ENCODE data around the gene CYTH1. TPM values are rescaled to one million over a fixed set of nuclear protein-coding genes. Genes with fewer than 3 reads are reported as not detected.

Gene CYTH1
- total RNA-seq, 4 donors from 2014 or later = 42.1 to 86.7 (median 67.5) TPM

- Histone ChIP-seq H3K9me3 (no peaks in the 10 kb centered on the region), H3K27me3 (no peaks in the 10 kb centered on the region), H3K4me3 (peak overlapping the region in 3 of 4 donors; percentile 28 to 51 (median 29)), H3K27ac (peak overlapping the region; percentile 69 to 90 (median 88)), H3K4me1 (peaks cover 20 to 92% (median 38%) of the 10 kb centered on the region in 3 donors), H3K36me3 (no peaks in the 10 kb centered on the region)
- no peak for DNase-seq
- 7 to 26% methylated on average over 2 of the region's 2 CpGs for WGBS, 2 donors
- TF ChIP-seq POLR2A (IDR thresholded peaks at IDR 0.05) = no peak
- no peak for TF ChIP-seq CTCF (IDR thresholded peaks at IDR 0.05)
- intact Hi-C loops (cut with DNase I) = no loop called here
Measured at GRCh38 chr17:78774453-78774852, 7.6 kb downstream of the CYTH1 start.

GRCh38 chr17:78771758-78772382 is 10.2 kb downstream of the CYTH1 start:
- TF ChIP-seq CTCF (IDR thresholded peaks at IDR 0.05) = no peak
- TF ChIP-seq POLR2A (IDR thresholded peaks at IDR 0.05) = no peak
- peaks cover 39 to 92% (median 52%) of the 10 kb centered on the region in 3 donors for H3K4me1 ChIP-seq
- H3K4me3 ChIP-seq = peak overlapping the region in 1 of 4 donors; percentile 1
- 16 to 29% methylated on average over 6 of the region's 6 CpGs for WGBS, 2 donors
- no peaks in the 10 kb centered on the region for H3K9me3 ChIP-seq
- DNase-seq = no peak
- intact Hi-C loops (cut with DNase I) = no loop called here
- H3K36me3 ChIP-seq = no peaks in the 10 kb centered on the region
- H3K27ac ChIP-seq = peak overlapping the region; percentile 47 to 89 (median 68)
- no peaks in the 10 kb centered on the region for H3K27me3 ChIP-seq

- TF ChIP-seq CTCF (IDR thresholded peaks at IDR 0.05) (peak in 2 of 6 experiments; percentile 21 to 27), POLR2A (IDR thresholded peaks at IDR 0.05) (no peak)
- intact Hi-C loops (cut with DNase I) = no loop called here
- Histone ChIP-seq H3K9me3 (no peaks in the 10 kb centered on the region), H3K36me3 (no peaks in the 10 kb centered on the region), H3K4me3 (no peak overlapping the region), H3K27me3 (no peaks in the 10 kb centered on the region), H3K4me1 (peaks cover 38 to 92% (median 62%) of the 10 kb centered on the region in 3 donors), H3K27ac (peak overlapping the region in 1 of 4 donors; percentile 38)
- no peak for DNase-seq
- WGBS, 2 donors = 68 to 75% methylated on average over 6 to 7 of the region's 7 CpGs
Measured at GRCh38 chr17:78769196-78769773, 12.8 kb downstream of the CYTH1 start.

DNA sequence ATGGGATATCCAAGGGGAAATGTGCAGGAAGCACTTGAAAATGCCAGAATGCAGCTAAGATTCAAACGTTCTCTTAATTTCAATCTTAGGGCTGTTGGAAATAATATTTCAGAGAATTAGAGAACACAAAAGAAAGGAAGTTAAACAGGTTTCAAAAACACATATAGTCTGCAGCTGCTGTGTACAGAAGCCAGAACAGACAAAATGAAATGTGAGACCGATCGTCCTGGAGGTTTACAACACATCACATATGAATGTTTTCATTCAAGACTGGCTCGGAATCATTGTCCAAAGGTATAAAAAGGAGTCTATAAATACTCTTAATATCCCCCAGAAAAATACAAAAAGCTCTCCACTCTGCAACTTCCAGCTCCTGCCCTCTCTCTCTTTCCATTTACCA is 14.3 kb downstream of the CYTH1 start:
- intact Hi-C loops (cut with DNase I) = no loop called here
- H3K36me3 ChIP-seq = no peaks in the 10 kb centered on the region
- H3K4me3 ChIP-seq = no peak overlapping the region
- 29 to 46% methylated on average over 4 of the region's 4 CpGs for WGBS, 2 donors
- TF ChIP-seq POLR2A (IDR thresholded peaks at IDR 0.05) (no peak), CTCF (IDR thresholded peaks at IDR 0.05) (no peak)
- no peaks in the 10 kb centered on the region for H3K27me3 ChIP-seq
- H3K27ac ChIP-seq = peak overlapping the region in 2 of 4 donors; percentile 62 to 72
- peaks cover 40 to 88% (median 50%) of the 10 kb centered on the region in 3 donors for H3K4me1 ChIP-seq
- no peaks in the 10 kb centered on the region for H3K9me3 ChIP-seq
- no peak for DNase-seq

- TF ChIP-seq POLR2A (IDR thresholded peaks at IDR 0.05) (no peak), CTCF (IDR thresholded peaks at IDR 0.05) (no peak)
- Histone ChIP-seq H3K4me1 (peaks cover 39 to 88% (median 49%) of the 10 kb centered on the region in 3 donors), H3K27ac (peak overlapping the region; percentile 12 to 72 (median 58)), H3K27me3 (no peaks in the 10 kb centered on the region), H3K36me3 (no peaks in the 10 kb centered on the region), H3K4me3 (no peak overlapping the region), H3K9me3 (no peaks in the 10 kb centered on the region)
- DNase-seq = no peak
- intact Hi-C loops (cut with DNase I) = no loop called here
- WGBS, 2 donors = 63 to 82% methylated on average over 5 of the region's 5 CpGs
Measured at GRCh38 chr17:78766743-78767294, 15.3 kb downstream of the CYTH1 start.
